ENCODE results near the gene ARIH1. TPM values are rescaled to one million over a fixed set of nuclear protein-coding genes. Genes with fewer than 3 reads are reported as not detected.

ARIH1 gene
- total RNA-seq: 16.3 and 26.1 TPM in 2 replicates

GRCh38 chr15:72473614-72474465, at the start of gene ARIH1:
ARIH1 (plus strand) TSS chr15:72474330; CDS start chr15:72474640, 310 bp downstream.

Other genes starting within 250 kb of the ARIH1 start
- gene PKM, start 243.1 kb upstream of the ARIH1 start, total RNA-seq: 1,635 and 2,242 TPM in 2 replicates
- 7.5 and 15.8 TPM in 2 replicates for gene PARP6, start 201.8 kb upstream of the ARIH1 start, total RNA-seq
- gene CELF6, start 154.2 kb upstream of the ARIH1 start, total RNA-seq: 0.28 TPM in 1 of 2 replicates, not detected in the other
- gene HEXA, start 98.3 kb upstream of the ARIH1 start, total RNA-seq: 22.6 and 70.8 TPM in 2 replicates
- not detected in 2 replicates for gene TMEM202, start 76.0 kb upstream of the ARIH1 start, total RNA-seq
- gene GOLGA6B, start 180.4 kb downstream of the ARIH1 start, total RNA-seq: under 0.01 TPM in 1 of 2 replicates, not detected in the other
- not detected in 2 replicates for gene HIGD2B, start 211.9 kb downstream of the ARIH1 start, total RNA-seq
- 10.5 and 18.0 TPM in 2 replicates for gene BBS4, start 211.9 kb downstream of the ARIH1 start, total RNA-seq